ENCODE results near the gene ITGA3.

Gene ITGA3

DNA sequence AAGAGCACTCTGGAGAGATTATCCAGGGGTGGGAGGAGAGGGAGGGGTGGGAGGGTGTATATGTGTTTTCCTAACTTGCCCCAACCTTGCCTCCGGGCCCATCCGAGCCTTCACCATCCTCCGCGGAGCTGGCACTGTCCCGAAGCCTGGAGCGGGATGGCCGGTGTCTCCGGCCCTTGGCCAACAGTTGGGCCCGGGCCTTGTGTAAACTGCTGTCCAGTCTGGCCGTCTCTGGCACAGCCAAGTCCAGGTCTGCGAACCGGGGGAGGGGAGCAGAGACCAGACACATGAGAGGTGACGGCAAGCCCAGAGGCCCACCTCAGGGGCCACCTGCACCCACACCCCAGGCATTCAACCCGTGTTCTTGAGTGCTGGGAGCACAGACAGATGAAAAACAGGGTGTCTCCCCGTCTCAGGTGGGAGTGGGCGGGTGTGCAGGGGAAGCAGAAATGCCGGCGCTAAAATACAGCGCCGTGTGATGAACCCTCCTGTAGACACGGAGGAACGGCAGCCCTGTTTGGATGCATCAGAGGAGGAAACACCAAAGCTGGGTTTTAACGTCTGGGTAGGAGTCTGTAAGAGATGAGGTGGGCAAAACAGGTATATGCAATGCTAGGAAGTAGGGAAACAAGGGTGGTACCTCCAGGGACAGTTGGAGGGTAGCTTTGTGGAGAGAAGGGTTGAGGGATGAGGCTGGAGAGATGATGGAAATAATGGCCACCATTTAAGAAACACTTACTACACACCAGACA lies 62.3 kb downstream of the ITGA3 start:
- DNase-seq (ENCODE audit: low read depth), result no peak
- H3K4me3 ChIP-seq (ENCODE audit: low read depth, low read length), result no peak overlapping the region
- TF ChIP-seq, protein P1, sequence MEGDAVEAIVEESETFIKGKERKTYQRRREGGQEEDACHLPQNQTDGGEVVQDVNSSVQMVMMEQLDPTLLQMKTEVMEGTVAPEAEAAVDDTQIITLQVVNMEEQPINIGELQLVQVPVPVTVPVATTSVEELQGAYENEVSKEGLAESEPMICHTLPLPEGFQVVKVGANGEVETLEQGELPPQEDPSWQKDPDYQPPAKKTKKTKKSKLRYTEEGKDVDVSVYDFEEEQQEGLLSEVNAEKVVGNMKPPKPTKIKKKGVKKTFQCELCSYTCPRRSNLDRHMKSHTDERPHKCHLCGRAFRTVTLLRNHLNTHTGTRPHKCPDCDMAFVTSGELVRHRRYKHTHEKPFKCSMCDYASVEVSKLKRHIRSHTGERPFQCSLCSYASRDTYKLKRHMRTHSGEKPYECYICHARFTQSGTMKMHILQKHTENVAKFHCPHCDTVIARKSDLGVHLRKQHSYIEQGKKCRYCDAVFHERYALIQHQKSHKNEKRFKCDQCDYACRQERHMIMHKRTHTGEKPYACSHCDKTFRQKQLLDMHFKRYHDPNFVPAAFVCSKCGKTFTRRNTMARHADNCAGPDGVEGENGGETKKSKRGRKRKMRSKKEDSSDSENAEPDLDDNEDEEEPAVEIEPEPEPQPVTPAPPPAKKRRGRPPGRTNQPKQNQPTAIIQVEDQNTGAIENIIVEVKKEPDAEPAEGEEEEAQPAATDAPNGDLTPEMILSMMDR (conservative IDR thresholded peaks at IDR 0.05; ENCODE audit: low read depth, low read length), result no peak

DNA sequence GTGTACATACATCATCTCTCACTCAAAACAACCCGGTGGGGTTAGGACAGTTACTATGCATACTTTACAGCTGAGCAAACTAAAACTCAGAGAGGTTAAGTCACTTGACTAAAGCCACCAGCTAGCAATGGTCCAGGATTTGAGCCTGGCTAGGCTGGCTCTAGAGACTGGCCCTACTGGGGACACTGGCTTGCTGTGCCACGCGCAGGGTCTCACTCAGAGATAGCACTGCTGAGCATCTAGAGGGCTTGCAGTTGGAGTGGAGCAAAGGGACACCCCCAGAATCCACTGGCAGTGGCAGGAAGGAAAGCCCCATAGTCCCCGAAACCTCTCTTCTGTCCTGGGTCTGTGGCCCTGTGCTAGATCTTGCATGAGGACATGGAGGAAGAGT lies 62.9 kb downstream of the ITGA3 start:
- H3K4me3 ChIP-seq (ENCODE audit: low read depth, low read length), result no peak overlapping the region
- TF ChIP-seq, protein P1 (conservative IDR thresholded peaks at IDR 0.05; ENCODE audit: low read depth, low read length), result no peak
- no peak for DNase-seq (ENCODE audit: low read depth)

DNA sequence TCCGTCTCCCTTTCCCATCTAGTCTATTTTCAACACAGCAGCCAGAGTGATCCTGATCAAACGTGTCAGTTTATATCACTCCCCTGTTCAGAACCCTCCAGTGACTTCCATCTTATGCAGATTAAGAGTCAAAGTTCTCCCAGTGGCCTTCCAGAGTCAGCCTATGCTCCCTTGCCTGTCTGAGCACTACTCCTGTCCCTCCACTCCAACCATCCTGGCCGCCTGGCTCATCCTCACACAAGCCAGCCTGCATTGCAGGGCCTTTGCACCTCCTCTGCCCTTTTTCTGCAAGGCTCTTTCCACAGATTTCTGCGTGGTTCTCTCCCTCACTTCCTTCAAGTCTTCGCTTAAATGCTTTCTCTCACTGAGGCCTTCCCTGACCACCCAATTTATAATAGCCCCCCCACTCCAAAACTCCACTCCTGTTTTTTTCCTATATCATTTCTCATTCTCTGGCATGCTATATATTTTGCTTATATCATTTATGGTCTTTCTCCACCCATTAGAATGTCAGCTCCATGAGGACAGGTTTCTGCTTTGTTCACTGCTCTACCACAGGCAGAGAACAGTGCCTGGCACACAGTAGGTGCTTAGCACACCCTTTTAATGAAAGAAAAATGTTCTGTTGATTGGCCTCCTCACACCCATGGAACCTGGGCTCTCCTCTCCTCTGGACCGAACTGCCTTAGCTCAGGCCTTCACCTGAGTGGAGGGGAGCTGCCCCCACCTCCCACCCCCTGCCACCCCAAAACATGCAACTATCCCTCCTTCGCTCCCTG lies 64.8 kb downstream of the ITGA3 start:
- TF ChIP-seq, protein P1 (conservative IDR thresholded peaks at IDR 0.05; ENCODE audit: low read depth, low read length), result no peak
- H3K4me3 ChIP-seq (ENCODE audit: low read depth, low read length), result no peak overlapping the region
- DNase-seq (ENCODE audit: low read depth), result no peak

DNA sequence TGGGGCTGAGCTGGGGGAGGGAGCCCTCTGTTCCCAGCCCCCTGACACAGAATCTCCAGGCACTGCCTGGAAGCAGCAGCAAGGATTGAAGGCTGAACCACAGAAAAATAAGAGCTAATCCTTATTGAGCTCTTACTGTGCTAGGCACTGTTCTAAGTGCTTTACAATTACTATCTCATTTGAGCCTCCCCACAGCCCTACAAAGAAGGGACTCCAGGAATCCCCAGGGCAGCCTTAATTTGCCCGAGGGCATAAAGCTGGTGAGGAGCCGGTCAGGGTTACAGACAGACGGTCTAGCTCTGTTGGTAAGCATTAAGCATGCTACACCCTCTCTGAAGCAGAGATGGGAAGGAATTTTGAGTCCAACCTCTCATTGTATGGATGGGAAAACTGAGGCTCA lies 67.0 kb downstream of the ITGA3 start:
- no peak for DNase-seq (ENCODE audit: low read depth)
- TF ChIP-seq, protein P1 (conservative IDR thresholded peaks at IDR 0.05; ENCODE audit: low read depth, low read length), result no peak
- H3K4me3 ChIP-seq (ENCODE audit: low read depth, low read length), result no peak overlapping the region

DNA sequence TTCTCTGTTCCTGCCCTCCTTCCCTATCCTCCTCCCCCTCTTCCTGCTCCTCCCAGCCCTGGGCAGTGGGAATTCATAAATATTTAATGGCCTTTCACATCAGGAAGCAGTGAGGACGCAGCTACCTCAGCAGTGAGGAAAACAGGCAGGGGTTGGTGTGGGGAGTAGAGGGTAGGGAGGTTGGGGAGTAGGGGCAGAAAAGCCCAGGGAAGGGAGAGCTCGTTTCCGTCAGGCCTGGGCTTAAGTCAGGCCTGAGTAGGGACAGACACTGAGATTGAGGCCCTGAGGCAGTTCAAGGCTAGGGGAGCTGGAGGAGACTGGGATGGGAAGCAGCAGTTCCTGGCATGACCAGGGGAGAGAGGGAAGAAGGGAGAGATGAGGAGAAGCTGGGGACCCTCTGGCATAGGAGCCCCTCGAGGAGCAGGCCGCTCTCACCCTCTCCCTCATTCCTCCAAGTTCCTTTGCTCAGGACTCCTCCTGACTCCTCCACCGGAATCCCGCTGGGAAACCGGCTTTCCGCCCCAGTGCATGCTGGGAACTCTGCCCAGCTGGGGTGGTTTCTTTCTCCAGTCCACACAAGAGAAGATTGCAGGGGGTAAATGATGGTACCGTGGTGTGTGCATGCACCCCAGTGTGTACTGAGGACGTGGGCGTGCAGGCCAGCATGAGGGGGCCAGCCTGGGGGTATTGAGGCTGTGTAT lies 67.9 kb downstream of the ITGA3 start:
- no peak overlapping the region for H3K4me3 ChIP-seq (ENCODE audit: low read depth, low read length)
- DNase-seq (ENCODE audit: low read depth), result peak; percentile 53
- TF ChIP-seq, protein P1 (conservative IDR thresholded peaks at IDR 0.05; ENCODE audit: low read depth, low read length), result no peak

DNA sequence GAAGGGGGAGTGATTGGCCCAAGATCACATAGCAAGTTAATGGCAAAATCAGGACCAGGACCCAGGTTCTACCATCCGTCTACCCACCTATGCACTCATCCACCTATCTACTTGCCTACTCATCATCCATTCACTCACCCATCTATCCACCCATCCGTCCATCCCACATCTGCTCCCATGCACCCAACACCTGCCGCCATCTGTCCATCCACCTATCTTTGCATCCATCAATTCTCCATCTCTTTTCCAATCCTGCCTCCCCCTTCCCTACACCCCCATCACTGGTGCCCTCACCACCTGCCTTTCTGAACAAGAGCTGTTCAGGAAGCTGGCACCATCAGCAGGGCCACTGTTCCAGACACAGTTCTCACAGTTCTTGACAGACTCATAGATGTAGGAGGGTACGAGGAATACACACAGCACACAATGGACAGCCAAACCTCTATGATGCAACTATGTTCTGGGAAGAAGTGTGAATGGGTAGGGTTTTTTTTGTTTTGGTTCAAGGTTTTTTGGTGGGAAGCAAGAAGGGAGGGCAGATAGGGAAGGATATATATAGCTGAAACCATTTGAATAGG lies 69.6 kb downstream of the ITGA3 start:
- no peak overlapping the region for H3K4me3 ChIP-seq (ENCODE audit: low read depth, low read length)
- DNase-seq (ENCODE audit: low read depth), result no peak
- TF ChIP-seq, protein P1 (conservative IDR thresholded peaks at IDR 0.05; ENCODE audit: low read depth, low read length), result no peak
